Measurements from ENCODE around the gene ZIC1. TPM values are rescaled to one million over a fixed set of nuclear protein-coding genes. Genes with fewer than 3 reads are reported as not detected.

Gene ZIC1
- total RNA-seq, 1 experiment from 2014 or later: not detected

- TF ChIP-seq CTCF (conservative IDR thresholded peaks at IDR 0.05; ENCODE audit: low read depth, low read length) (no peak), EZH2phosphoT487 (IDR thresholded peaks at IDR 0.05; ENCODE audit: borderline replicate concordance, low read length) (no peak), EZH2 (IDR thresholded peaks at IDR 0.05; ENCODE audit: low read length, unreplicated experiment) (no peak)
- H3K4me2 ChIP-seq (ENCODE audit: low read length): no peak overlapping the region
- H3K36me3 ChIP-seq (ENCODE audit: low read depth, low read length): no peaks in the 10 kb centered on the region
- H3K9me2 ChIP-seq (replicated peaks; ENCODE audit: low read length): no peaks in the 10 kb centered on the region
- no TSS peak for BruUV-seq (replicated peaks)
- no peaks in the 10 kb centered on the region for H3F3A ChIP-seq (ENCODE audit: low read length, unreplicated experiment)
- intact Hi-C loops (cut with micrococcal nuclease): no loop called here
- H2AFZ ChIP-seq (ENCODE audit: low read length): no peak overlapping the region
- H3K4me1 ChIP-seq (ENCODE audit: insufficient read depth, low read length): no peaks in the 10 kb centered on the region
- H3K79me2 ChIP-seq (ENCODE audit: low read length): no peaks in the 10 kb centered on the region
- H3K27ac ChIP-seq (ENCODE audit: low read length): no peak overlapping the region
- ChIA-PET POLR2A (ENCODE audit: unreplicated experiment) (no interaction called here), CTCF (no interaction called here)
- no peak for DNase-seq
- H4K20me1 ChIP-seq (ENCODE audit: low read length): no peaks in the 10 kb centered on the region
- no peaks in the 10 kb centered on the region for H3K9me3 ChIP-seq (ENCODE audit: low read length)
- H3K9ac ChIP-seq (ENCODE audit: low read length): no peak overlapping the region
- ATAC-seq: no peak
- H3K27me3 ChIP-seq (ENCODE audit: low read length): peaks cover 38% of the 10 kb centered on the region
- H3K4me3 ChIP-seq (ENCODE audit: low read length): no peak overlapping the region
These were observed 11.8 kb upstream of the ZIC1 start for GRCh38 chr3:147397155-147397874.

- no peak overlapping the region for H3K9ac ChIP-seq (ENCODE audit: low read length)
- no peaks in the 10 kb centered on the region for H3F3A ChIP-seq (ENCODE audit: low read length, unreplicated experiment)
- peaks cover 42% of the 10 kb centered on the region for H3K27me3 ChIP-seq (ENCODE audit: low read length)
- intact Hi-C loops (cut with micrococcal nuclease): no loop called here
- H3K4me2 ChIP-seq (ENCODE audit: low read length): no peak overlapping the region
- H3K9me2 ChIP-seq (replicated peaks; ENCODE audit: low read length): no peaks in the 10 kb centered on the region
- H3K79me2 ChIP-seq (ENCODE audit: low read length): no peaks in the 10 kb centered on the region
- no peak for TF ChIP-seq CTCF (conservative IDR thresholded peaks at IDR 0.05; ENCODE audit: low read depth, low read length)
- TF ChIP-seq EZH2phosphoT487 (IDR thresholded peaks at IDR 0.05; ENCODE audit: borderline replicate concordance, low read length): no peak
- TF ChIP-seq EZH2 (IDR thresholded peaks at IDR 0.05; ENCODE audit: low read length, unreplicated experiment): no peak
- ATAC-seq (no peak), DNase-seq (no peak)
- ChIA-PET CTCF (no interaction called here), POLR2A (ENCODE audit: unreplicated experiment) (no interaction called here)
- no TSS peak for BruUV-seq (replicated peaks)
- no peaks in the 10 kb centered on the region for H3K36me3 ChIP-seq (ENCODE audit: low read depth, low read length)
- no peak overlapping the region for H2AFZ ChIP-seq (ENCODE audit: low read length)
- no peak overlapping the region for H3K4me3 ChIP-seq (ENCODE audit: low read length)
- H3K9me3 ChIP-seq (ENCODE audit: low read length): no peaks in the 10 kb centered on the region
- no peaks in the 10 kb centered on the region for H4K20me1 ChIP-seq (ENCODE audit: low read length)
- no peaks in the 10 kb centered on the region for H3K4me1 ChIP-seq (ENCODE audit: insufficient read depth, low read length)
- no peak overlapping the region for H3K27ac ChIP-seq (ENCODE audit: low read length)
These were observed 11.0 kb upstream of the ZIC1 start for GRCh38 chr3:147397875-147398812.
